Progenitor cell of endocrine pancreas (in vitro differentiated cells): ENCODE measurements around the gene FN1. TPM values are rescaled to one million over a fixed set of nuclear protein-coding genes. Genes with fewer than 3 reads are reported as not detected.

Experiments
- DNase-seq: peaks from one replicate; pipeline ENCODE4 v3.0.0; 2021; ENCODE audit warnings: low spot score; ENCODE audit not compliant: unreplicated experiment
- H3K27ac Mint-ChIP-seq: 2 replicates; pipeline ENCODE4 v1.8.0; 2021; ENCODE audit warnings: mild to moderate bottlenecking, moderate library complexity, mixed read lengths
- H3K27me3 Mint-ChIP-seq: 2 replicates; pipeline ENCODE4 v1.8.0; 2021; ENCODE audit warnings: mixed read lengths
- H3K36me3 Mint-ChIP-seq: 2 replicates; pipeline ENCODE4 v1.8.0; 2022; ENCODE audit warnings: mixed read lengths; ENCODE audit not compliant: insufficient read depth
- H3K4me1 Mint-ChIP-seq: 2 replicates; pipeline ENCODE4 v1.8.0; 2021; ENCODE audit warnings: low read depth, mixed read lengths
- H3K4me3 Mint-ChIP-seq: 2 replicates; pipeline ENCODE4 v1.8.0; 2021; ENCODE audit warnings: low read depth, mild to moderate bottlenecking, moderate library complexity, mixed read lengths
- H3K9me3 Mint-ChIP-seq: 2 replicates; pipeline ENCODE4 v1.8.0; 2021; ENCODE audit warnings: low read depth, mixed read lengths
- CTCF ChIP-seq: fragments of 200-600 bp; sonication (generic); IDR thresholded peaks from one replicate; pipeline ENCODE4 v1.5.0; 2021; ENCODE audit warnings: antibody characterized with exemption, mild to moderate bottlenecking; ENCODE audit not compliant: unreplicated experiment
- total RNA-seq: library from RNA; stranded (reverse); gene quantifications from 2 replicates; pipeline ENCODE4 v1.2.1, GENCODE V29; 2021

FN1 gene
- total RNA-seq, 1 donor from 2014 or later = 2,744 TPM

- H3K4me1 Mint-ChIP-seq = peaks cover 16% of the 10 kb centered on the region
- peaks cover 64% of the 10 kb centered on the region for H3K36me3 Mint-ChIP-seq
- no peak for TF ChIP-seq CTCF
- H3K27ac Mint-ChIP-seq = peak overlapping the region; percentile 76
- H3K27me3 Mint-ChIP-seq = no peaks in the 10 kb centered on the region
- no peaks in the 10 kb centered on the region for H3K9me3 Mint-ChIP-seq
- no peak for DNase-seq
- H3K4me3 Mint-ChIP-seq = no peak overlapping the region
These were observed 70.6 kb downstream of the FN1 start for GRCh38 chr2:215365184-215365658.

GRCh38 chr2:215364157-215365155 is 71.4 kb downstream of the FN1 start:
- H3K36me3 Mint-ChIP-seq = peaks cover 59% of the 10 kb centered on the region
- H3K27me3 Mint-ChIP-seq = no peaks in the 10 kb centered on the region
- peaks cover 8% of the 10 kb centered on the region for H3K4me1 Mint-ChIP-seq
- H3K4me3 Mint-ChIP-seq = no peak overlapping the region
- no peak for TF ChIP-seq CTCF
- H3K27ac Mint-ChIP-seq = peak overlapping the region; percentile 78
- no peak for DNase-seq
- H3K9me3 Mint-ChIP-seq = no peaks in the 10 kb centered on the region

- Mint-ChIP-seq H3K27ac (peak overlapping the region; percentile 79), H3K27me3 (no peaks in the 10 kb centered on the region)
These were observed 72.3 kb downstream of the FN1 start for GRCh38 chr2:215363461-215364156.

GRCh38 chr2:215363039-215363438 is 72.8 kb downstream of the FN1 start:
- Mint-ChIP-seq H3K9me3 (no peaks in the 10 kb centered on the region), H3K36me3 (peaks cover 53% of the 10 kb centered on the region), H3K4me3 (no peak overlapping the region), H3K4me1 (peaks cover 11% of the 10 kb centered on the region), H3K27ac (peak overlapping the region; percentile 79), H3K27me3 (no peaks in the 10 kb centered on the region)
- TF ChIP-seq CTCF = no peak
- no peak for DNase-seq

More at GRCh38 chr2:215363461-215364156, 72.3 kb downstream of the FN1 start:
- peaks cover 6% of the 10 kb centered on the region for H3K4me1 Mint-ChIP-seq
- no peaks in the 10 kb centered on the region for H3K9me3 Mint-ChIP-seq
- no peak for TF ChIP-seq CTCF
- DNase-seq = no peak
- H3K4me3 Mint-ChIP-seq = no peak overlapping the region
- H3K36me3 Mint-ChIP-seq = peaks cover 53% of the 10 kb centered on the region

DNA sequence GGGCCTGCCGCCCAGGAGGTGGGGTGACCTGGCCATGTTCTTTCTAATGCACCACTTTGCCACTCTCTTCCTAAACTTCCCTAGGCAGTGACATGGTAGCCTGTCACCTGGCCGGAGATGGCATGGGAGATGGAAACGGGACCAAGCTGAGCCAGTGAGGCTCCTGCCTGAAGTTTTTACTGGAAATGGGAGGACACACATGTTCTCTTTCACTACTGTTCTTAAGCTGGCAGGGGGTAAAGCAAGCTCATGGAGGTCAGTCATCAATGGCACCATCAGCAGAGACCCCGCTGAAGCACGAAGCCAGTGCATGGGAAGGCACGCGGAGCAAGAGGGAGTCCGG is 73.3 kb downstream of the FN1 start:
- TF ChIP-seq CTCF = no peak
- no peaks in the 10 kb centered on the region for H3K9me3 Mint-ChIP-seq
- DNase-seq = no peak
- H3K36me3 Mint-ChIP-seq = peaks cover 50% of the 10 kb centered on the region
- H3K4me3 Mint-ChIP-seq = no peak overlapping the region
- peaks cover 15% of the 10 kb centered on the region for H3K4me1 Mint-ChIP-seq
- peak overlapping the region; percentile 69 for H3K27ac Mint-ChIP-seq
- H3K27me3 Mint-ChIP-seq = no peaks in the 10 kb centered on the region
